HG02763 (cell line): ENCODE data around the gene AGPAT1.
"Not testable (repeated sequence)": the region's sequence is repeated elsewhere in the genome, so short reads cannot be mapped to it uniquely, and the experiment has no call there.

ENCODE experiments used
- ATAC-seq: cut with Tn5 transposase; IDR thresholded peaks from one replicate; pipeline ENCODE4 v1.9.1; 2021; ENCODE audit warnings: mild to moderate bottlenecking, moderate library complexity; ENCODE audit not compliant: unreplicated experiment

AGPAT1 gene

GRCh38 chr6:32187725-32188380 is 12.0 kb upstream of the AGPAT1 start:
- ATAC-seq: not testable (repeated sequence)

GRCh38 chr6:32187009-32187709 is 11.3 kb upstream of the AGPAT1 start:
- ATAC-seq: no peak

- ATAC-seq: not testable (repeated sequence)
Measured at GRCh38 chr6:32186151-32186840, 10.4 kb upstream of the AGPAT1 start.

- not testable (repeated sequence) for ATAC-seq
Measured at GRCh38 chr6:32185681-32186131, 9.8 kb upstream of the AGPAT1 start.

GRCh38 chr6:32184084-32184640 is 8.3 kb upstream of the AGPAT1 start, which contains the start of gene AGER:
Gene AGER (minus strand): TSS chr6:32184253. CDS start chr6:32184222, 31 bp downstream.
- ATAC-seq: no peak

- ATAC-seq: no peak
Measured at GRCh38 chr6:32183483-32184083, 7.7 kb upstream of the AGPAT1 start.

- ATAC-seq: no peak
Measured at GRCh38 chr6:32183030-32183429, 7.1 kb upstream of the AGPAT1 start.

- no peak for ATAC-seq
Measured at GRCh38 chr6:32182555-32182981, 6.7 kb upstream of the AGPAT1 start.

- ATAC-seq: no peak
Measured at GRCh38 chr6:32181915-32182529, 6.1 kb upstream of the AGPAT1 start.

GRCh38 chr6:32181148-32181702 is 5.3 kb upstream of the AGPAT1 start:
- ATAC-seq: no peak

GRCh38 chr6:32179766-32180405 is 4.0 kb upstream of the AGPAT1 start:
- no peak for ATAC-seq

GRCh38 chr6:32178547-32179440 is 2.9 kb upstream of the AGPAT1 start:
- ATAC-seq: no peak

GRCh38 chr6:32177788-32178546 is 2.1 kb upstream of the AGPAT1 start, which contains the start of gene RNF5:
Gene RNF5 (plus strand): TSS chr6:32178405. CDS start chr6:32178512, 107 bp downstream.
- ATAC-seq: peak; percentile 80

GRCh38 chr6:32177183-32177787 is 1.4 kb upstream of the AGPAT1 start:
- ATAC-seq: no peak

- ATAC-seq: no peak
Measured at GRCh38 chr6:32176476-32177182, 745 bp upstream of the AGPAT1 start.

- ATAC-seq: no peak
Measured at GRCh38 chr6:32175322-32175710, 568 bp downstream of the AGPAT1 start.

- no peak for ATAC-seq
Measured at GRCh38 chr6:32174416-32174815, 1.5 kb downstream of the AGPAT1 start.
